ENCODE results near the gene PLIN4. TPM values are rescaled to one million over a fixed set of nuclear protein-coding genes. Genes with fewer than 3 reads are reported as not detected.
"Not testable (repeated sequence)": the region's sequence is repeated elsewhere in the genome, so short reads cannot be mapped to it uniquely, and the experiment has no call there.

Gene PLIN4
- total RNA-seq, 1 donor from 2014 or later, result not detected

GRCh38 chr19:4547303-4548237 is 29.3 kb upstream of the PLIN4 start:
- intact Hi-C loops (cut with micrococcal nuclease), result no loop called here

GRCh38 chr19:4543842-4544647 is 25.8 kb upstream of the PLIN4 start:
- intact Hi-C loops (cut with micrococcal nuclease), result no loop called here

- intact Hi-C loops (cut with micrococcal nuclease), result no loop called here
Measured at GRCh38 chr19:4542896-4543841, 24.9 kb upstream of the PLIN4 start.

- intact Hi-C loops (cut with micrococcal nuclease), result not testable (repeated sequence)
Measured at GRCh38 chr19:4541806-4542145, 23.5 kb upstream of the PLIN4 start.

GRCh38 chr19:4541114-4541805 is 23.0 kb upstream of the PLIN4 start:
- intact Hi-C loops (cut with micrococcal nuclease), result no loop called here

- intact Hi-C loops (cut with micrococcal nuclease), result no loop called here
Measured at GRCh38 chr19:4539693-4540581, 21.7 kb upstream of the PLIN4 start, which contains the start of gene LRG1. TSS of gene LRG1 (minus strand) at chr19:4540036. CDS start at chr19:4540013, 23 bp downstream.

- intact Hi-C loops (cut with micrococcal nuclease), result no loop called here
Measured at GRCh38 chr19:4539169-4539692, 20.9 kb upstream of the PLIN4 start.

- intact Hi-C loops (cut with micrococcal nuclease), result no loop called here
Measured at GRCh38 chr19:4538601-4538954, 20.3 kb upstream of the PLIN4 start.

- intact Hi-C loops (cut with micrococcal nuclease), result no loop called here
Measured at GRCh38 chr19:4537953-4538600, 19.8 kb upstream of the PLIN4 start.

GRCh38 chr19:4536798-4537197 is 18.5 kb upstream of the PLIN4 start:
- intact Hi-C loops (cut with micrococcal nuclease), result no loop called here

GRCh38 chr19:4534836-4535658 is 16.8 kb upstream of the PLIN4 start, which contains the start of gene PLIN5:
TSS of gene PLIN5 (minus strand) at chr19:4535224. CDS start at chr19:4534074, 1,150 bp downstream.
- intact Hi-C loops (cut with micrococcal nuclease), result no loop called here

- intact Hi-C loops (cut with micrococcal nuclease), result no loop called here
Measured at GRCh38 chr19:4533835-4534424, 15.6 kb upstream of the PLIN4 start.

GRCh38 chr19:4533334-4533733 is 15.0 kb upstream of the PLIN4 start:
- intact Hi-C loops (cut with micrococcal nuclease), result no loop called here

GRCh38 chr19:4531562-4532165 is 13.4 kb upstream of the PLIN4 start:
- intact Hi-C loops (cut with micrococcal nuclease), result no loop called here

GRCh38 chr19:4529924-4530522 is 11.7 kb upstream of the PLIN4 start:
- intact Hi-C loops (cut with micrococcal nuclease), result no loop called here

GRCh38 chr19:4528843-4529242 is 10.6 kb upstream of the PLIN4 start:
- intact Hi-C loops (cut with micrococcal nuclease), result no loop called here

GRCh38 chr19:4527377-4527776 is 9.1 kb upstream of the PLIN4 start:
- intact Hi-C loops (cut with micrococcal nuclease), result not testable (repeated sequence)

Data from T-helper 2 cell treated with Interferon-gamma antibody and Interleukin-4, amounts not matched to agents 100 ng/mL and 5 ng/mL, for 36 hours (primary cell).